GM10266 (cell line): ENCODE measurements around the gene NSDHL.

Source experiments
- DNase-seq: peaks from one replicate; pipeline ENCODE4 v3.0.0; 2012; ENCODE audit errors: extremely low spot score
- CTCF ChIP-seq: IDR thresholded peaks from 2 replicates; pipeline ENCODE4 v1.5.1; 2012; ENCODE audit warnings: mild to moderate bottlenecking, low read depth; ENCODE audit not compliant: control insufficient read depth, insufficient read depth; ENCODE audit errors: missing control alignments

Gene NSDHL

DNA sequence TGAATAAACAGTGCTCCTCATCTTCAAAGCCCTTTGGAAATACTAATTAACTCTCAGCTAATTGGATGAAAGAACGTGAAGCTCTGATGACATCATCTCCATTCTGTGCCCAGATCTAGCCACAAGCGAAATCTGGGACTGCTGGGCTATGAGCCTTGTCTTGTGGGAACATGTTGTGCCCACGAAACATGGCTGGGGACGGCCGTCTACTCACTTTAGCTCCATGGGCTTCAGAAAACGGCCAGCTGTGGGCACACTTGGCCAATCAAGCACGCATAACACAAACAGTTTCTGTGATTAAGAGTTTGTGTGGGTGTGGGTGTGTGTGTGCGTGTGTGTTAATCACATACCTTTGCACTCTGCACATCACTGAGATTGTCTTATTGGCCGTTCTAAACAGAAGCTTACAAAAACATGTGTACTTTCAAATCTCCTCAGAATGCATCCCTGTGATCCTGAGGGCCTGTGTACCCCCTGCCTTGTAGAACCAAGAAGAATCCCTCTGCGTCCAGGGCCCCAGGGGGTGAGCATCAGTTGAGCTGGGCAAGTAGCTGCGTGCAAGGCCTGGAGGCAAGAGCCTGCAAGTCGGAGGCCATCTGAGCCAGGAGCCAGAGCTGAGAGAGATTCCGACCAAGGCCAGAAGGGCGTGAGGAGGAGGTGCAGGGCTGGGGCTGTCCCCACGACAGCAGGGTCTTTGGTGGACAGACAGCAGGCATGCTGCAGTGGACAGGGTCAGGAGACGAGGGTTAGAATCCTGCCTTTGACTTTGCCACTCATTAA is 48.3 kb downstream of the NSDHL start:
- no peak for DNase-seq
- TF ChIP-seq CTCF: no peak

- DNase-seq: no peak
- TF ChIP-seq CTCF: no peak
Observed at GRCh38 chrX:152881289-152881688, 50.4 kb downstream of the NSDHL start.

GRCh38 chrX:152884171-152884570 is 53.3 kb downstream of the NSDHL start:
- no peak for DNase-seq
- TF ChIP-seq CTCF: no peak

DNA sequence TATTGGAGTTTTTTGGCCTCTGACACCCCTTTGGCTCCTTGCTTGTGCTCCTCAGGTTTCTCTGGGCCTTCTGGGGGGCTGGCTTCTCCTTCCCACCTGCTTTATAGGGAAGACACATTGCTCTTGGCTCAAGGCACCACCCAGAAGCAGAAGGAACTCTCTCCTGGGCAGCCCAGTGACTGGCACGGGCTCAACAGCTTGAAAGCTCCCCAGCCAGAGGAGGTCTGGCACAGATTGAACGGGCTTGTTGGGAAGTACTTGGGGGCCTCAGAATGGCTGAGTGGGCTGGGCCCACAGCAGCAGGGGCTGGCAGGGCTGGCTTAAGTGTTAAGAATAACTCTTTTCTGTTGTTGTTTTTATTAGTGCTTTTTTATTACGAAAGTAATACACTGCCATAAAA is 55.9 kb downstream of the NSDHL start:
- no peak for TF ChIP-seq CTCF
- DNase-seq: no peak

DNA sequence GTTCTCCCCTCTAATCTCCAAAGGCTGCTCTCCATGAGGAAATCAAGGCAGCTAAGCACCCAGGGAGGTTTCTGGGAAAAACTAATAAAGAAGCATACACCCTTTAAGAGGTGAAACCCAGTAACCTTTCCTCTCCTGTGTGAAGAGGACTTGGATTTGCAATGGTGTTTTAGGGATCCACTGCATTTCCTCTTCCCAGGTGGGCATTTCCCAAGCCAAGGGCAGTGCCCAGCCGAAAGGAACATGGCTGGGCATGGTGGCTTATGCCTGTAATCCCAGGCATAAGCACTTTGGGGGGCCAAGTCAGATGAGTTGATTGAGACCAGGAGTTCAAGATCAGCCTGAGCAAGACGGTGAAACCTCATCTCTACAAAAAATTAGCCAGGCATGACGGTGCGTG is 61.6 kb downstream of the NSDHL start:
- DNase-seq: no peak
- TF ChIP-seq CTCF: no peak

DNA sequence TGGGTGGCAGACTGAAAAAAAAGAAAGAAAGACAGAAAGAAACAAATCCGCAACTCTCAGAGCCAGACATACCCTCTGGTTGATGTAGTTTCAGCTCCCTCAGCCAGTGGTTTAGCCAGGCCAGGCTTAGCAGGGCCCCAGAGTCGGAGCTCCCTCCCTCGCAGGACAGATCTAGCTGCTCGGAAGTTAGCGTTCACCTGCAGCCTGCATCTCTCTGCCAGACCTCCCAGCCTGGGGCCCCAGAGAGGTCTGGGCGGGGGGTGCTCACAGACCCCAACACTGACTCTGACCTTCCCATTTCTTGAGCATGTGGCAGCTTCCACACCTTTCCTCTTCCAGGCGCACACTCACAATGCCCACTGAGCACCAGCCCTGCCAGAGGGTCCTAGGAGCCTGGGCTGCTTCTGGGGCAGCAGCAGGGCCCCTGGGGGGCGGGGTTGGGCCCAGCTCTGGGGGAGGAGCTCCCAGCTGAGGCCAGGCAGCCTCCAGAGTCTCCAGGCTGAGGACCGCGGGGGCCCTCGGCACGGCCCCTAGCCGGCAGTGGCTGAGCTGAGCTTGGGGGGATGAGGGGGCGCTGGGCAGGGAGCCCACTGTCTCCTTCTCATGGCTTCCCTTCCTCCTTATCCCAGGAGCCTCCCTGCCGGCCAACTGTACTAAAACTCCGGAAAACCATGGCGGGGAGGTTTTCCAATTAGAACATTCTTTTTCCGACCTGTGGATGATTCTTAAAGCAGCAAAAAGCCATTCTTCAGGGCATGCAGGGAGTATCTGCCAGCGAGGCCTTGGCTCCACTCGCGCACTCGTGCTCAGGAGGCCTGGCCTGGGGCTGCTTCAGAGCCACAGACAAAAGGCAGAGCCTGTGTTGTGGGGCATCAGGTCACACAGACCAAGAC is 62.4 kb downstream of the NSDHL start:
- no peak for TF ChIP-seq CTCF
- no peak for DNase-seq
